NCI-H526 treated with DMSO at 0.1 percent for 48 hours (cell line): ENCODE results near the gene COL5A1.
"Not testable (repeated sequence)": the region's sequence is repeated elsewhere in the genome, so short reads cannot be mapped to it uniquely, and the experiment has no call there.

ENCODE experiments used
- DNase-seq: peaks from one replicate; lab custom pipeline; 2025; lab: John Stamatoyannopoulos, UW

The COL5A1 gene

DNA sequence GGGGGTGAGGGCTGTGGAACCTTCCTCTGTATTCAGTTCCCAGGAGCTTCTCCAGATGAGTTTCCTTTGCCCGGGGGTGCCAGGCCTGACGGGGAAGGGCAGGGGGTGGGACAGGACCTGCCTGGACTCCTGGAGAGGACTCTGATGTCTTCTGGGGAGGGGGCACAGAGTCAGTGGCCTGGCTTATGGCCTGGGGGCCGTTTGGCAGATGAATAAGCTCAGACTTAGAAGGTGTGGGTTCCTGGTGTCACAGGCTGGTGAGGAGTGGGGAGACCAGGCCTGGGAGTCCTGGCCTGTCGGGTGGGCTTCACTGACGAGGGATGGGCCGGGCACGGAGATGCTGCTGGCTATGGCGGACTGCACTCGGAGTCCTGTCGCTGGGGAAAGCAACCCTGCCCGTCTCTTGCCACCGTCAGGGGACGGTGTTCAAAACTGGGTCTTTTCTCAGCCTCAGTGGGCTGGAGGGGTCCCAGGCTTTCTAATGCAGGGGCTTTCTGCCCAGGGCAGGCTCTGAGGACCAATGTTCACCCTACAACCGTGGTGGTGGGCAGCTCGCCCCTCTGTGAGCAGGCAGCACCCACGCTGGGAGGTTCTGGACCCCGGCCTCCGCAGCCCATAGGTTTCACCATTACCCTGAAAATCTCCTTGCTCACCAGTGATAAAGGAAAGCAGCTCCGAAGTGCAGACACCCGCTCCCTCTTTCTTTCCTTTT, 16.2 kb downstream of the COL5A1 start:
- no peak for DNase-seq

- DNase-seq: no peak
Measured at GRCh38 chr9:134658378-134658955, 16.9 kb downstream of the COL5A1 start.

GRCh38 chr9:134659688-134660131, 18.1 kb downstream of the COL5A1 start:
- DNase-seq: no peak

DNA sequence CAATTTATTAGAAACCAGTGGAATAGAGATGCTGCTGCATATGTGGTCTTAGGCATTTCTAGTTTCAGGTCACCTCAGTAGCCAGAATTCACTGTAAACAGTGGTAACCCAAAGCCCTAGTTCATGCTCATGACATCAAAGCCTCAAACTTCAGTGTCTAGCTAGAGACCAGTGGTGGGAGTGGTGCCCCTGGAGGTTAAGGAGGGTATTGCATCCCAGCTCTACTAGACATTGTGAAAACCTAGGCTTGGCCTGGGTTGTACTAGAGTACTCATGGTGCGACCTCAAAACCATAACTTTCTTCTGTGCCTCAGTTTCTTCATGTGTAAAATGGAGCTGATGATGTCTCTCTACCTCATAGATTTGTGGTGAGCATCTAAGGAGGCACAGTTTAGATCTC, 18.8 kb downstream of the COL5A1 start:
- no peak for DNase-seq

DNA sequence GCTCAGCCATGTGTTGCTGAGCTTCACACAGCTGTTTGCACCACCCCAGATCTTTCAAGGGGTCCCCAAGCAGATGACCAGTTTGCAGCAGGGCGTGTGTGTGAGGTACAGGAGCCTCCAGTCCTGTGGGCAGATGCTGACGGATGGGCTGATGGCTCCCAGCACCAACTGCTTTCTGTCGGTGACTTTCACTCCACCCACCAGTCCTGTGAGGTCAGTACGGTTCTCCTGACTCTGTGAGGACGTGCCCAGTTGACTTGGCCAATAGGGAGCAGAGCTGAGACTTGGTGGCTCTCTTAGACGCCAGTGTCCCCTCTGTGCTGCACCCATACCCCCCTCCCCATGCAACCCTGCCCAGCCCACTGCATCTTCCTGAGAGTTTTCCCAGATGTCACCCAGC, 19.7 kb downstream of the COL5A1 start:
- DNase-seq: no peak

DNA sequence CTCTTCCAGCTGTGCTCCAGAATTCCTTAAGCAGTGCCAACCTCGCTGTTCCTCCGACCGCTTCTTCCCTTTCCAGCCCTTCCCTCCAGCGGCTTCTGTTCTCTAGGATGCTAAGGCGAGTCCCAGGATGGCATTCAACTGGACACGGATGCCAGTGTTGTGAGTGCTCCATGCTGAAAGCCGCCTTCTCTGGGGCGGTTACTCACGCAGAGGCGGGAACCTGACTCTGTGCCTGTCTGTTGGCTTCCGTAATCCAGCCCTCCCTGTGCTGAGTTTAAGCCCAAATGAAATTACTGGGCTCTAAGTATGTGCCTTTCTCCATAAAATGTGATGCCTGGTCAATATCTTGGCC, 20.2 kb downstream of the COL5A1 start:
- DNase-seq: no peak

DNA sequence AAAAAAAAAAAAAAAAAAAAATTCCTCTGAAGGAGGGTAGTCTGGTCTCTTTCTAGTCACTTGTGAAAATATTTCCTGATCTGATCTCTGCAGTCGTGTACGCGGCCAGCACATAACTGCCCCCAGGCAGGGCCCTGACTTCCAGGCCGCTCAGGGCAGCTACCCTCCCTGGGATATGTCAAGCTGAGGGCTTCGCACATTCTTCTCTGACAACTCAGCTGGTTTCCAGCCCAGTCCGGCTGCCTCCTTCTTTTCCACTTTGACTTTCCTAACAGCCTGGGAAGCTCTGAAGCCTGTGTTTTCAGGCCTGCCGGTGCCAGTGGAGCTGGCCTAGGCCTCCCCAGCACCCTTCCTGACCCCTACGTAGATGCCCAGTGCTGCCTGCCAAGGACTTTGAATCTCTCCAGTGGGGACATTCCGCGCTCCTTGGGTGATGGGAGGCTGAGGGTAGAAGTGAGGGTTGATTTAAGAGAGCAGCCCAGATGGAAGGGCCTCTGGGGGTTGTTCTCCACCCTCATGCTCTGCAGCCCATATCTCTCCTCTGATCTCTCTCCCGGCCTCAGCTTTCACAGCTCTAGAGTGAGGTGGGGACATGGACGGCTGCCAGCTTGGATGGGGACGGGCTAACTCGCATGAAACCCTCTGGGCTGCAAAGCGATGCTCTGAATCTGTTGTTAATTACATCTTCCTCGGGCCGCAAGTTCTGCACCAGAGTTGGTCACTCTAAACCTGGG, 20.7 kb downstream of the COL5A1 start:
- no peak for DNase-seq

- DNase-seq: no peak
Measured at GRCh38 chr9:134663084-134663483, 21.5 kb downstream of the COL5A1 start.

GRCh38 chr9:134663753-134664415, 22.3 kb downstream of the COL5A1 start:
- DNase-seq: no peak

DNA sequence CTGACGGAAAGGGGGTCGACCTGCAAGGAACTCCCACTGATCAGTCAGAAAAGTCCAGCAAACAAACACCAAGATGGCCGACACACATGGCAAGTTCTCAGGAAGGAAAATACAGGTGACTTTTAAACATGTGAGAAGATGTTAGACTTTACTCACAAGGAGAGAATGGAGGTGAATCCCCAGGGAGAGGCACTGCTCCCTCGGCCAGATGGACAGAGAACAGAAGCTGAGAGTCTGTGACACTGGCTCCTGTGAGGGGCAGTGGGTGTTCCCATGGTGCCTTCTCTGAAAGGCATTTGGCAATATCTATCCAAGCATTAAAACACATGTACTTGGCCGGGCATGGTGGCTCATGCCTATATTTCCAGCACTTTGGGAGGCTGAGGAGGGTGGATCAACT, 22.8 kb downstream of the COL5A1 start:
- no peak for DNase-seq

DNA sequence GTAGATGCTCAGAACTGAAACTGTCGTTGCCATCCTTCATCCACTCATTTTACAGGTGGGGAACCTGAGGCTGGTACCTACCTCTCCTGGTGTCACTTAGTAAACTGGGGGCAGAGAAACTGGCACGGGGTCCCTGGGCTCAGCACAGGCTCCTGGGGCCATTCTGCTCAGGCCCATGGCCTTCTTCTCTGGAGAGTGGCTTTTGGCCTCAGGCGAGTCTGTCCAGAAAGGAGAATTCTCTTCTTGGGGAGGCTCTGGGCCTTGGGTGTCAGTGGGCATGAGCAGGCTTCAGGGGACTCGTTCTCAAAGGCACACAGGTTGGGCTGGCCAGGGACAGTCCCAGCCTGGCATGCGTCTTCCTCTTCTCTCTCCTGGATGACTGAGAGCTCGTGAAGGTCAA, 24.6 kb downstream of the COL5A1 start:
- DNase-seq: no peak

DNA sequence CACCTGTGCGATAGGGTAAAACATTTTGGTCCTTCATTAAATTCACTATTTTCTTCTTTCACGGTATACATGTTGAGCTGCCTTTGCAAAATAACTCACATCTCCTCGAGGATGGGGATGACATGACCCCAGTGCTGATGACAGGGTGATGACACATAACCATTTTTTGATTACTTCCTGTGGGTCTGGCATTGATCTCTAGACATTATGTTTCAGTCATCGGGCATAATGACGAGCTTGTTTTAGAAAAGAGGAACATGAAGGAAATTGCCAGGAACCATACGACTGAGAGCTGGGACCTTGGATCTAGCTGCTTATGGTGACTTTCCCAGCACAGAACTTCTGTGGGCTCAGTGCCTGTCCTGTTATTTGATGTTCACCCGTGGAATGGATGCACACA, 25.2 kb downstream of the COL5A1 start:
- no peak for DNase-seq

GRCh38 chr9:134668977-134669376, 27.4 kb downstream of the COL5A1 start:
- not testable (repeated sequence) for DNase-seq

GRCh38 chr9:134669399-134669955, 27.9 kb downstream of the COL5A1 start:
- no peak for DNase-seq

- no peak for DNase-seq
Measured at GRCh38 chr9:134670042-134670525, 28.5 kb downstream of the COL5A1 start.

GRCh38 chr9:134670851-134671281, 29.3 kb downstream of the COL5A1 start:
- DNase-seq: no peak

DNA sequence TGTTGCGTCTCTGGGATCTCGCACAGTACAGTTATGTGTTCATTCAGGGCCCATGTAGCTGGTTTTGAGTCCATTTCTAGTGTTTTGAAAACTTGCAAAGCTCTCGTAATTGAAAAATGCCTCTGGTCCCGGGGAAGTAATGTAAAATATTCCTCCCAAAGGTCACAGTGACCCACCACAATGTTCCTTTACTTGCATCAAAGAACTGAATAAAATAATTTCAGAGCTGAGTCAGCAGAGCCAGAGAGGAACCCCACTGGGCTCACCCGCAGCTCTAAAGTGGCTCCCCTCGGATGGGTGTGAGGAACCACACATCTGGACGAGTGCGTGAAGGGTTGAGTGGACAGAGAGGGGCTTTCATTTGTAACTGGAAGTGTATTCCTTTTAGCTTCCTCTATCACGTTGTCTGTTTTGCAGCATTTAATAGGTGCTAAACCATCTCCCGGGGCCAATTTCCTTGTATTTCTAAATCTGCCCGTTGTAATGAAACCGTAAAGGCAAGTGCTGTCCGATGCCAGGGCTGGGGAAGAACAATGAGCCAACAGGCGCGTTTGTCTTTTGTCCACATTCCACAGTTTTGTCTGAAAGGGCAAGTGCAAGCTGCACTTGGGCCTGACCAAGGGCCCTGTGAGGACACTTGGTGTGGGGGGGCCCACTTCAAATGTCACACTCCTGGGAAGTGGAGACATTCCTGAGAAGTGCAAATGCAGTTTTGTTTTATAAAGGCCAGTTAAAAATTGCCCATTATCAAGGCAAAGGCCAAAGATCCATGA, 29.9 kb downstream of the COL5A1 start:
- no peak for DNase-seq

DNA sequence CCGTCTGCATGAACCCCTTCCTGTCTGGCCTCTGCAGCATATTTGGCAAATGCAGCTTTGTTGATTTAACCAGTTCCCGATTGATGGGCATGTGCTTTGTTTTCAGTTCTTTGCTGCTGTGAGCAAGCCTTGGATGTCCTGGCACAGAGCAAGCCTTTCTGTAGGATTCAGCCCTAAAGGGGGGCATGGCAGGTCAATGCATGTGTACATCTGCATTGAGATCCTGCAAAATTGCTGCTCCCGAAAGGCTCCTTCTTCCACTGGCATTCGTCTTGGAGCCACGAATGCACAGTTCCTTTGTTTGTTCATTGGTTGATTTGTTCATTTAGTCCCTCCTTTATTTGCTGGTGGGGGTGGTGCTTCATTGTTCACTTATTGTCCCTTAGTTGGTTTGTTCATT, 34.8 kb downstream of the COL5A1 start:
- no peak for DNase-seq

DNA sequence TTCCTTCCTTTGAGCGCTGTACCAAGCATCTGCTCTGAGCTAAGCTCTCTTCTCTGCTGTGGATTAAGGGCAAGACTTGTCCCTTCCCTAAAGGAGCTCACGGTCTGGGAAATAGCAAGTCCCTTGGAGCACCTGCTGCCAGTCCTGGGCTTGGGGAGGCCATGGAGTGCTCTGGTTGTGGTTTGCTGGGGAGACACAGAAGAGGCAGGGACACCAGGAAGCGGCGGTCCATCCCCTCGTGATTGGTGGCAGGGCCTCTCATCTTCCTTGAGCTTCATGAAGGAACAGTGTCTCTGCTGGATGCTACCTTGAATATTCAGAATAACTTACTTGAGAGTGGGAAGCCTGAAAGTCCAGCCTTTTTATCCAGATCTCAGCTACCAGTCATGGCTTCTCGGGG, 35.3 kb downstream of the COL5A1 start:
- DNase-seq: no peak

GRCh38 chr9:134677743-134678142, 36.1 kb downstream of the COL5A1 start:
- DNase-seq: no peak

DNA sequence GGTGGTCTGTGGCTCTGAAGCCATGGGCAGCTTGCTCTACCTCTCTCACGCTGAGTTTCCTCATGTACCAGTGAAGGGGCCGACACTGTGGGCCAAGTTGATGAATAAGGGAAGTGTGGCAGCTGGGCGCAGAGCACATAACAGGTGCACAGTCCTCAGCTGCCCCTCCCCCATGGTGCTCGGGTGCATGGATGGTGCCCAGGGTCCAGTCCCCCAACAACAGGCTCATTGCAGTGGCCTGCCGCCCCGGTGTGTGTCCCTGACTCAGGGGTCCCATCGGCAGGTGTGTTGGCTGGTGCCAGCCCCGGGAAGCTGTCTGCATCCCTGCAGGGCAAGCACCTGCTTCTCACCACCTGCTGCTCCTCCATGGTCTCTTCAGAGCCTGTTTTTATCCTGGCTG, 36.6 kb downstream of the COL5A1 start:
- DNase-seq: no peak
